IMR-90 (cell line): ENCODE measurements around the gene PRRX1. TPM values are rescaled to one million over a fixed set of nuclear protein-coding genes. Genes with fewer than 3 reads are reported as not detected.

Experiments
- ATAC-seq: fragments of 200-7000 bp; cut with Tn5 transposase; 2 replicates; pipeline ENCODE4 v1.9.1; 2020; ENCODE audit warnings: low read depth, mild to moderate bottlenecking, moderate library complexity
- Bru-seq: library from RNA; stranded (reverse); fragments of 400-500 nt; gene quantifications from one replicate; lab custom pipeline; 2021; lab: Mats Ljungman, UMichigan
- BruChase-seq, 2 experiments: library from RNA; stranded (reverse); fragments of 400-500 nt; gene quantifications; one replicate each; lab custom pipeline; 2021; lab: Mats Ljungman, UMichigan
- BruUV-seq: library from RNA; stranded (reverse); fragments of 400-500 nt; replicated peaks from 2 replicates; lab custom pipeline; 2021; lab: Mats Ljungman, UMichigan
- CTCF ChIA-PET: fragments of 300-600 bp; formaldehyde crosslinking; extraction: SDS; loops from one replicate; lab custom pipeline; 2021; ENCODE audit warnings: antibody characterized with exemption; lab: Yijun Ruan, JAX
- POLR2A ChIA-PET: fragments of 300-600 bp; sonication (Branson Sonifier 250); formaldehyde crosslinking; loops from one replicate; lab custom pipeline; 2022; ENCODE audit warnings: antibody characterized with exemption; ENCODE audit not compliant: unreplicated experiment; lab: Charles Lee
- DNase-seq: peaks from one replicate; pipeline ENCODE4 v3.0.0; 2013
- H2AFZ ChIP-seq: replicated peaks from 2 replicates; pipeline ENCODE3; 2013; ENCODE audit warnings: low read length, mild to moderate bottlenecking; ENCODE audit not compliant: poor library complexity
- H2AK5ac ChIP-seq: 2 replicates; pipeline ENCODE4 v1.6.1; 2013; ENCODE audit warnings: low read depth, low read length, inconsistent platforms
- H2AK9ac ChIP-seq: replicated peaks from 2 replicates; pipeline ENCODE3; 2013; ENCODE audit warnings: mild to moderate bottlenecking, low read depth, low read length, moderate library complexity; ENCODE audit not compliant: poor library complexity
- H2BK120ac ChIP-seq: 2 replicates; pipeline ENCODE4 v1.6.1; 2013; ENCODE audit warnings: low read depth, low read length, inconsistent platforms
- H2BK15ac ChIP-seq: 3 replicates; pipeline ENCODE4 v1.6.1; 2013; ENCODE audit warnings: low read depth, low read length, inconsistent platforms
- H2BK20ac ChIP-seq: 2 replicates; pipeline ENCODE4 v1.6.1; 2013; ENCODE audit warnings: low read depth, mild to moderate bottlenecking, inconsistent platforms, low read length, moderate library complexity
- H2BK5ac ChIP-seq: 2 replicates; pipeline ENCODE4 v1.6.1; 2013; ENCODE audit warnings: mild to moderate bottlenecking, low read depth, low read length, inconsistent platforms; ENCODE audit not compliant: poor library complexity, severe bottlenecking
- H3K14ac ChIP-seq: replicated peaks from 2 replicates; pipeline ENCODE4 v1.6.1; 2013; ENCODE audit warnings: low read depth, low read length, inconsistent platforms
- H3K18ac ChIP-seq: 2 replicates; pipeline ENCODE4 v1.6.1; 2013; ENCODE audit warnings: low read depth, low read length, control low read depth
- H3K23ac ChIP-seq: 2 replicates; pipeline ENCODE4 v1.6.1; 2013; ENCODE audit warnings: low read depth, low read length, inconsistent platforms
- H3K27ac ChIP-seq: 2 replicates; pipeline ENCODE4 v1.5.1; 2013; ENCODE audit warnings: mild to moderate bottlenecking, control low read depth, low read length; ENCODE audit not compliant: insufficient read depth
- H3K27me3 ChIP-seq: 2 replicates; pipeline ENCODE4 v1.6.1; 2013; ENCODE audit warnings: low read length; ENCODE audit not compliant: control insufficient read depth, insufficient read depth
- H3K36me3 ChIP-seq: 2 replicates; pipeline ENCODE4 v1.6.1; 2013; ENCODE audit warnings: low read length, mixed read lengths; ENCODE audit not compliant: control insufficient read depth, insufficient read depth
- H3K4ac ChIP-seq: 2 replicates; pipeline ENCODE4 v1.6.1; 2013; ENCODE audit warnings: low read depth, low read length, inconsistent platforms
- H3K4me1 ChIP-seq: 2 replicates; pipeline ENCODE4 v1.6.1; 2013; ENCODE audit warnings: low read length, mixed read lengths; ENCODE audit not compliant: control insufficient read depth, insufficient read depth
- H3K4me2 ChIP-seq: 2 replicates; pipeline ENCODE4 v1.6.1; 2013; ENCODE audit warnings: low read depth, mild to moderate bottlenecking, control low read depth, low read length, moderate library complexity
- H3K4me3 ChIP-seq: 2 replicates; pipeline ENCODE4 v1.5.1; 2013; ENCODE audit warnings: low read depth, mild to moderate bottlenecking, control low read depth, low read length, moderate library complexity; ENCODE audit not compliant: insufficient read depth
- H3K56ac ChIP-seq: 2 replicates; pipeline ENCODE4 v1.6.1; 2013; ENCODE audit warnings: low read length, inconsistent platforms; ENCODE audit not compliant: insufficient read depth; ENCODE audit errors: extremely low read depth
- H3K79me1 ChIP-seq, 2 experiments: 2 replicates each; pipeline ENCODE4 v1.6.1; 2013; ENCODE audit warnings: low read length in 2 of 2, inconsistent platforms in 1 of 2, low read depth in 1 of 2
- H3K9ac ChIP-seq: 2 replicates; pipeline ENCODE4 v1.6.1; 2013; ENCODE audit warnings: low read depth, low read length, control low read depth
- H3K9me1 ChIP-seq: 2 replicates; pipeline ENCODE4 v1.6.1; 2013; ENCODE audit warnings: low read length, inconsistent platforms; ENCODE audit not compliant: insufficient read depth
- H3K9me3 ChIP-seq: 2 replicates; pipeline ENCODE4 v1.6.1; 2013; ENCODE audit warnings: low read length; ENCODE audit not compliant: control insufficient read depth, insufficient read depth
- H4K20me1 ChIP-seq: 2 replicates; pipeline ENCODE4 v1.6.1; 2013; ENCODE audit warnings: low read length, inconsistent platforms; ENCODE audit not compliant: insufficient read depth
- H4K5ac ChIP-seq: 2 replicates; pipeline ENCODE4 v1.6.1; 2013; ENCODE audit warnings: mild to moderate bottlenecking, low read depth, low read length, control low read depth
- H4K8ac ChIP-seq, 2 experiments: 2 replicates each; pipeline ENCODE4 v1.6.1; 2013; ENCODE audit warnings: low read depth in 2 of 2, low read length in 2 of 2, control low read depth in 1 of 2, inconsistent platforms in 1 of 2
- H4K91ac ChIP-seq: 2 replicates; pipeline ENCODE4 v1.6.1; 2013; ENCODE audit warnings: low read depth, low read length, inconsistent platforms; ENCODE audit not compliant: insufficient read depth
- BHLHE40 ChIP-seq: fragments of 150-350 bp; IDR thresholded peaks from 2 replicates; pipeline ENCODE4 v1.6.1; 2016; ENCODE audit warnings: mild to moderate bottlenecking, low read depth, low read length
- MAFK ChIP-seq: IDR thresholded peaks from 2 replicates; pipeline ENCODE4 v1.6.1; 2012; ENCODE audit warnings: low read depth, low read length, improper control_type of control experiment
- WGBS, 2 experiments: methylation state at CpG; one replicate each; pipeline versions ENCODE4 v1.1.5 to v1.1.7; 2013; ENCODE audit warnings: missing lambda C conversion rate in 2 of 2; ENCODE audit not compliant: insufficient read length in 1 of 2; ENCODE audit errors: extremely low coverage in 2 of 2; 5-methylcytosine and 5-hydroxymethylcytosine counted together
- dilution Hi-C: fragments of 300-500 bp; cut with HindIII; formaldehyde crosslinking; loops from one replicate; pipeline ENCODE4 v1.14.3; 2018; ENCODE audit warnings: low sequenced_read_pairs; ENCODE audit not compliant: unreplicated experiment
- in situ Hi-C: fragments of 300-500 bp; cut with MboI; formaldehyde crosslinking; loops from 3 replicates; pipeline ENCODE4 v1.14.3; 2019; ENCODE audit warnings: low sequenced_read_pairs, inconsistent platforms, mixed read lengths
- intact Hi-C: fragments of 100-400 bp; cut with micrococcal nuclease; formaldehyde crosslinking; loops from 2 replicates; pipeline ENCODE4 v1.10.0; 2022
- long read RNA-seq: library from polyadenylated mRNA; unstranded; transcript quantifications from one replicate; pipeline ENCODE4 v2.0.0, GENCODE V29; 2021; ENCODE audit not compliant: unreplicated experiment
- polyA plus RNA-seq, 3 experiments: library from polyadenylated mRNA; depleted of rRNA; stranded (reverse); fragments of >200 nt; gene quantifications; 2 replicates each; pipeline ENCODE4 v1.2.3, GENCODE V29; 2012; ENCODE audit warnings: low replicate concordance in 1 of 3
- total RNA-seq: library from RNA; depleted of rRNA; stranded (reverse); fragments of >200 nt; gene quantifications from 2 replicates; pipeline ENCODE4 v1.2.3, GENCODE V29; 2012; rRNA removed

Gene PRRX1
- total RNA-seq: 65.4 and 82.8 TPM in 2 replicates
- polyA plus RNA-seq (2012; rRNA removed): 50.0 and 54.7 TPM in 2 replicates
- polyA plus RNA-seq (2012; cell fraction: cytosol; rRNA removed): 21.0 and 21.4 TPM in 2 replicates
- 21.1 and 49.1 TPM in 2 replicates for polyA plus RNA-seq (2012; cell fraction: nucleus; rRNA removed; ENCODE audit: low replicate concordance)
- Bru-seq, nascent RNA: percentile 91 among the genes with signal in this experiment
- BruChase-seq, experiment 1, labeled RNA remaining after a 6-hour chase: percentile 83 among the genes with signal in this experiment
- BruChase-seq, experiment 2, labeled RNA remaining after a 2-hour chase: percentile 91 among the genes with signal in this experiment
- long read RNA-seq, full-length matches to known transcripts: 52 of 69 reads
- long read RNA-seq, partial matches to known transcripts: 5 of 69 reads
- long read RNA-seq, other reads (novel, unspliced or antisense): 12 of 69 reads

DNA sequence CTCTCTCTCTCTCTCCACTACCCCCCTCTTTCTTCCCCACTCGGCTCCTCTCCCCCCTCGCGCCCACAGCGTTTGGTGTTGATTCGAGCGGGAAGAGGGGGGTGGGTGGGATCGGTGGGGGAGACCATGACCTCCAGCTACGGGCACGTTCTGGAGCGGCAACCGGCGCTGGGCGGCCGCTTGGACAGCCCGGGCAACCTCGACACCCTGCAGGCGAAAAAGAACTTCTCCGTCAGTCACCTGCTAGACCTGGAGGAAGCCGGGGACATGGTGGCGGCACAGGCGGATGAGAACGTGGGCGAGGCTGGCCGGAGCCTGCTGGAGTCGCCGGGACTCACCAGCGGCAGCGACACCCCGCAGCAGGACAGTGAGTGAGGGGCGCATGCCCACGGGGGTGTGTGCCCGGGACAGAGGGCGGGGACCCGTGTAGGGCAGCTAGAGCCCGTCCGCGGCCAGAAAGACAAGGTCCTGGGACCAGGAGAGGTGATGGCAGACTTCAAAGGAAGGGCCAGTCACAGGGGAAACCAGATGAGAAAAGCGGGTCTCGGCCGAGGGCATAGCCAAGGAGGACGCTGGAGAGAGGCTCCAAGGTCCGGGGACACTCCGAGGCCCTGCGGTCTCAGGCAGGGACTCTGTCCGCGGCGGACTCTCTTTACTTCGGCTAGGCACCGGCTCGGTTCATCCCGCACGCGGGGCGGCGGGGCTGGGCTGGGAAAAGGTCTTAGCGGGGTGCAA is at the start of gene PRRX1:
Gene PRRX1, plus strand, starts transcription at position 39 of the 735 bp plus-strand sequence. Its CDS starts 88 bp downstream, at position 127.
- no TSS peak for BruUV-seq
- peaks cover 12% of the 10 kb centered on the region for H3K4me1 ChIP-seq
- dilution Hi-C loops: no loop called here
- H3K4me2 ChIP-seq: peak within 1 kb of the TSS; percentile 93
- H2AK9ac ChIP-seq: peak within 1 kb of the TSS; percentile 83
- H3K56ac ChIP-seq: peak within 1 kb of the TSS; percentile 94
- H2AK5ac ChIP-seq: peak within 1 kb of the TSS; percentile 56; the same call in 1 of the 2 replicates
- intact Hi-C loops: loop anchor here (1.0 to 10.0 kb wide), 9 partner anchors 101 to 654 kb away; no protein-coding TSS in a partner anchor
- peak within 1 kb of the TSS; percentile 93 for H4K5ac ChIP-seq
- peak within 1 kb of the TSS; percentile 88 for H3K4me3 ChIP-seq
- H2BK5ac ChIP-seq: peak within 1 kb of the TSS; percentile 89
- ChIA-PET CTCF (no interaction called here), POLR2A (no interaction called here)
- peak within 1 kb of the TSS; percentile 80 for H3K27ac ChIP-seq
- DNase-seq (peak; percentile 32), ATAC-seq (peak; percentile 41)
- no peaks in the 10 kb centered on the region for H3K27me3 ChIP-seq
- peak within 1 kb of the TSS; percentile 90 for H3K18ac ChIP-seq
- no peaks in the 10 kb centered on the region for H4K20me1 ChIP-seq
- no peaks in the 10 kb centered on the region for H3K9me1 ChIP-seq
- peaks cover 9% of the 10 kb centered on the region; the same call in 1 of the 2 replicates for H3K36me3 ChIP-seq
- peaks cover 11 to 50% of the 10 kb centered on the region in 2 experiments; a peak in 3 of 4 replicates for H3K79me1 ChIP-seq
- H3K9ac ChIP-seq: peak within 1 kb of the TSS; percentile 86
- H3K4ac ChIP-seq: peak within 1 kb of the TSS; percentile 91
- 0% methylated on average over 21 of the region's 56 CpGs; no CpG with 5 or more reads in 1 of the 2 experiments for WGBS, 2 experiments
- peak within 1 kb of the TSS; percentile 78 for H4K91ac ChIP-seq
- in situ Hi-C loops: loop anchor here (10.0 to 25.0 kb wide), 3 partner anchors 129 to 727 kb away; partner anchors contain the start of gene GORAB
- peak within 1 kb of the TSS; percentile 94 for H3K23ac ChIP-seq
- H2AFZ ChIP-seq: peak within 1 kb of the TSS; percentile 91
- TF ChIP-seq MAFK (no peak), BHLHE40 (0 out of 2 replicates have a peak, but pooled peaks have one; percentile 6)
- H3K9me3 ChIP-seq: no peaks in the 10 kb centered on the region; the same call in 1 of the 2 replicates
- peak within 1 kb of the TSS; percentile 71; the same call in 1 of the 3 replicates for H2BK15ac ChIP-seq
- H3K14ac ChIP-seq: peak within 1 kb of the TSS; percentile 97
- peak within 1 kb of the TSS; percentile 94 for H2BK120ac ChIP-seq
- peak within 1 kb of the TSS; percentile 85 for H2BK20ac ChIP-seq
- peak within 1 kb of the TSS; percentile 79 to 94 for H4K8ac ChIP-seq
